ENCODE data around the gene LMNA. TPM values are rescaled to one million over a fixed set of nuclear protein-coding genes. Genes with fewer than 3 reads are reported as not detected.

Gene LMNA
- total RNA-seq, 1 donor = 854 TPM

- peak overlapping the region; percentile 23 for H3K4me3 ChIP-seq (ENCODE audit: insufficient read depth, low read length)
- peaks cover 31% of the 10 kb centered on the region for H3K36me3 ChIP-seq (ENCODE audit: insufficient read depth, low read length)
- peak overlapping the region; percentile 100 for H3K27ac ChIP-seq (ENCODE audit: low read depth, low read length)
- peak overlapping the region; percentile 77 for H3K4me2 ChIP-seq (ENCODE audit: insufficient read depth, low read length)
- DNase-seq (ENCODE audit: insufficient read length, low spot score, missing footprints) = no peak
- H3K4me1 ChIP-seq (ENCODE audit: insufficient read depth, low read length) = peaks cover 69% of the 10 kb centered on the region
- H3K27me3 ChIP-seq (ENCODE audit: insufficient read depth, low read length) = no peaks in the 10 kb centered on the region
- H3K79me2 ChIP-seq (ENCODE audit: insufficient read depth, low read length) = peaks cover 81% of the 10 kb centered on the region
- H2AFZ ChIP-seq (ENCODE audit: low read length) = no peak overlapping the region
- TF ChIP-seq, protein P1, sequence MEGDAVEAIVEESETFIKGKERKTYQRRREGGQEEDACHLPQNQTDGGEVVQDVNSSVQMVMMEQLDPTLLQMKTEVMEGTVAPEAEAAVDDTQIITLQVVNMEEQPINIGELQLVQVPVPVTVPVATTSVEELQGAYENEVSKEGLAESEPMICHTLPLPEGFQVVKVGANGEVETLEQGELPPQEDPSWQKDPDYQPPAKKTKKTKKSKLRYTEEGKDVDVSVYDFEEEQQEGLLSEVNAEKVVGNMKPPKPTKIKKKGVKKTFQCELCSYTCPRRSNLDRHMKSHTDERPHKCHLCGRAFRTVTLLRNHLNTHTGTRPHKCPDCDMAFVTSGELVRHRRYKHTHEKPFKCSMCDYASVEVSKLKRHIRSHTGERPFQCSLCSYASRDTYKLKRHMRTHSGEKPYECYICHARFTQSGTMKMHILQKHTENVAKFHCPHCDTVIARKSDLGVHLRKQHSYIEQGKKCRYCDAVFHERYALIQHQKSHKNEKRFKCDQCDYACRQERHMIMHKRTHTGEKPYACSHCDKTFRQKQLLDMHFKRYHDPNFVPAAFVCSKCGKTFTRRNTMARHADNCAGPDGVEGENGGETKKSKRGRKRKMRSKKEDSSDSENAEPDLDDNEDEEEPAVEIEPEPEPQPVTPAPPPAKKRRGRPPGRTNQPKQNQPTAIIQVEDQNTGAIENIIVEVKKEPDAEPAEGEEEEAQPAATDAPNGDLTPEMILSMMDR (IDR thresholded peaks at IDR 0.05; ENCODE audit: extremely low read depth, low read depth, low read length) = no peak
- peaks cover 19% of the 10 kb centered on the region for H4K20me1 ChIP-seq (ENCODE audit: insufficient read depth, low read length)
- H3K9me3 ChIP-seq (ENCODE audit: low read depth, low read length) = no peaks in the 10 kb centered on the region
These were observed 13.8 kb downstream of the LMNA start for GRCh38 chr1:156128308-156128653.

- Histone ChIP-seq H3K27ac (ENCODE audit: low read depth, low read length) (peak overlapping the region; percentile 100), H3K79me2 (ENCODE audit: insufficient read depth, low read length) (peaks cover 80% of the 10 kb centered on the region), H3K27me3 (ENCODE audit: insufficient read depth, low read length) (no peaks in the 10 kb centered on the region), H4K20me1 (ENCODE audit: insufficient read depth, low read length) (peaks cover 24% of the 10 kb centered on the region), H3K9me3 (ENCODE audit: low read depth, low read length) (no peaks in the 10 kb centered on the region), H2AFZ (ENCODE audit: low read length) (no peak overlapping the region), H3K36me3 (ENCODE audit: insufficient read depth, low read length) (peaks cover 37% of the 10 kb centered on the region), H3K4me3 (ENCODE audit: insufficient read depth, low read length) (peak overlapping the region; percentile 23), H3K4me1 (ENCODE audit: insufficient read depth, low read length) (peaks cover 63% of the 10 kb centered on the region), H3K4me2 (ENCODE audit: insufficient read depth, low read length) (peak overlapping the region; percentile 77)
- DNase-seq (ENCODE audit: insufficient read length, low spot score, missing footprints) = no peak
- TF ChIP-seq, protein P1 (IDR thresholded peaks at IDR 0.05; ENCODE audit: extremely low read depth, low read depth, low read length) = no peak
These were observed 14.4 kb downstream of the LMNA start for GRCh38 chr1:156128654-156129597.

DNA sequence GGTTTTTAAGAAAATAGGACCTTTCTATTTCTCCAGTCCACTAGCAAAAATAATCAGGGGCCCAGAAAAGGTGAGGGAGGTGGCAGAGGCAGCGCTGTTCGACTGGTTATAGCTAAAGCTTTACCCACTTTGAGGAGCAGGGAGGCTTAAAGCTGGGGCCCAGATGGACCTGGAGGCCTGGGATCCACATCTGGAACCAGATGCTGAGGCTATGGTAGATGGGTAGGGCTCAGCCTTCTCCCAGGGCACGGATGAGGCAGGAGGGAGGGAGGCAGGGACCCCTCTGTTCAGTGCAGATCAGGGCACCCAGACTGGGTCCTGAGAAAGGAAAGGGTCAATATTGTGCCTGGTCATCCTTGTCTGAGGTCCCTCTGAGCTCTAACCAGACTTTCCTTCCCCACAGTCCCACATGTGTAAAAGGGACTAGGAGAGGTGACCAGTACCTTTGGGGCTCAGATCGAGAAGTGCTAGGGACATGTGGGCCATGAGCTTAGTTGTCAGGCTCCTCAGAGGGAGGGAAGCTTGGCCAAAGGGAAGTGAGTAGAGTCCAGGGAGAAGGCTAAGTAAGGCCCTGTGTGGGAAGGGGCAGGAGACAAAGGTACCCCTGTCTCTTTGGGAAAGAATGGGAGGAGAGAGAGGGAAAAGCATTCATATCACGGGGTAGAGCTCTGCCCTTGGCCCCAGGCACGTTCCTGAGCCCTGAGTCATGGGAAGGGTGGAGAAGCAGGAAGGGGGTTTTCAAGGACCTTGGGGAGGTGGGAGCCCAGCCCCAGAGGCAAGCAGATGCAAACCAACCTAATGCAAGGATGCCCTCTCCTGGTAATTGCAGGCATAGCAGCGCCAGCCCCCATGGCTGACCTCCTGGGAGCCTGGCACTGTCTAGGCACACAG lies 15.4 kb downstream of the LMNA start:
- TF ChIP-seq, protein P1 (IDR thresholded peaks at IDR 0.05; ENCODE audit: extremely low read depth, low read depth, low read length) = peak; percentile 92
- Histone ChIP-seq H3K27ac (ENCODE audit: low read depth, low read length) (peak overlapping the region; percentile 100), H3K27me3 (ENCODE audit: insufficient read depth, low read length) (no peaks in the 10 kb centered on the region), H3K36me3 (ENCODE audit: insufficient read depth, low read length) (peaks cover 47% of the 10 kb centered on the region), H4K20me1 (ENCODE audit: insufficient read depth, low read length) (peaks cover 32% of the 10 kb centered on the region), H3K4me2 (ENCODE audit: insufficient read depth, low read length) (peak overlapping the region; percentile 77), H2AFZ (ENCODE audit: low read length) (no peak overlapping the region), H3K4me1 (ENCODE audit: insufficient read depth, low read length) (peaks cover 53% of the 10 kb centered on the region), H3K79me2 (ENCODE audit: insufficient read depth, low read length) (peaks cover 80% of the 10 kb centered on the region), H3K9me3 (ENCODE audit: low read depth, low read length) (no peaks in the 10 kb centered on the region), H3K4me3 (ENCODE audit: insufficient read depth, low read length) (peak overlapping the region; percentile 23)
- peak; percentile 98 for DNase-seq (ENCODE audit: insufficient read length, low spot score, missing footprints)
